H1 (cell line): ENCODE data around the gene CABCOCO1. TPM values are rescaled to one million over a fixed set of nuclear protein-coding genes. Genes with fewer than 3 reads are reported as not detected.

Source experiments
- CTCF ChIA-PET: fragments of 300-600 bp; sonication (Branson Sonifier 250); formaldehyde crosslinking; loops from one replicate; lab custom pipeline; 2021; ENCODE audit not compliant: partially characterized antibody; lab: Charles Lee
- POLR2A ChIA-PET: fragments of 300-600 bp; sonication (Branson Sonifier 250); formaldehyde crosslinking; loops from one replicate; lab custom pipeline; 2021; ENCODE audit warnings: inconsistent platforms; ENCODE audit not compliant: partially characterized antibody; lab: Charles Lee
- DNase-seq, 2 experiments: peaks; one replicate each; pipeline versions ENCODE4 v3.0.0 to v3.0.0-alpha.2; 2010 to 2022; ENCODE audit warnings: low spot score in 2 of 2, low read depth in 1 of 2, mixed read lengths in 1 of 2
- FAIRE-seq: peaks from 2 replicates; lab custom pipeline; 2011; peaks lifted over from hg19 to GRCh38; lab: Jason Lieb, UNC
- H2AFZ ChIP-seq: 2 replicates; pipeline ENCODE4 v1.8.1; 2012; ENCODE audit warnings: low read length, inconsistent platforms
- H2AK5ac ChIP-seq: 2 replicates; pipeline ENCODE4 v1.6.1; 2013; ENCODE audit warnings: low read depth, low read length
- H2BK120ac ChIP-seq: replicated peaks from 2 replicates; pipeline ENCODE3; 2013; ENCODE audit warnings: low read depth, low read length, inconsistent platforms
- H2BK12ac ChIP-seq: 2 replicates; pipeline ENCODE4 v1.6.1; 2013; ENCODE audit warnings: low read depth, low read length
- H2BK15ac ChIP-seq: 2 replicates; pipeline ENCODE4 v1.6.1; 2013; ENCODE audit warnings: low read length
- H2BK20ac ChIP-seq: 2 replicates; pipeline ENCODE4 v1.6.1; 2013; ENCODE audit warnings: low read length
- H2BK5ac ChIP-seq: 2 replicates; pipeline ENCODE4 v1.6.1; 2013; ENCODE audit warnings: low read depth, low read length
- H3K14ac ChIP-seq: 2 replicates; pipeline ENCODE4 v1.6.1; 2013; ENCODE audit warnings: inconsistent platforms; ENCODE audit not compliant: insufficient read length
- H3K18ac ChIP-seq: 2 replicates; pipeline ENCODE4 v1.6.1; 2013; ENCODE audit warnings: low read length; ENCODE audit errors: extremely low read depth
- H3K23ac ChIP-seq: 2 replicates; pipeline ENCODE4 v1.6.1; 2013; ENCODE audit warnings: inconsistent platforms; ENCODE audit not compliant: insufficient read length
- H3K23me2 ChIP-seq: 2 replicates; pipeline ENCODE4 v1.6.1; 2013; ENCODE audit warnings: low read depth, low read length
- H3K27ac ChIP-seq: 2 replicates; pipeline ENCODE4 v1.6.1; 2011; ENCODE audit warnings: low read depth, low read length, inconsistent platforms
- H3K27me3 ChIP-seq, 4 experiments: replicated peaks in 1 of 4; 1 replicate in 1 of 4; 2 replicates in 3 of 4; pipeline versions ENCODE4 v1.6.1 to v1.8.1; 2011 to 2013; ENCODE audit warnings: low read length in 3 of 4, mild to moderate bottlenecking in 3 of 4, inconsistent platforms in 2 of 4, mixed read lengths in 2 of 4, moderate library complexity in 1 of 4; ENCODE audit not compliant: control insufficient read depth in 3 of 4, insufficient read depth in 3 of 4; ENCODE audit errors: extremely low read depth in 1 of 4
- H3K36me3 ChIP-seq, 4 experiments: 2 replicates each; pipeline versions ENCODE4 v1.6.1 to v1.8.1; 2011 to 2013; ENCODE audit warnings: mild to moderate bottlenecking in 4 of 4, low read length in 3 of 4, moderate library complexity in 2 of 4, control low read depth in 1 of 4, inconsistent platforms in 1 of 4; ENCODE audit not compliant: insufficient read depth in 4 of 4, control insufficient read depth in 2 of 4
- H3K4ac ChIP-seq: replicated peaks from 2 replicates; pipeline ENCODE3; 2013; ENCODE audit warnings: low read length, low read depth, mixed read lengths, inconsistent platforms; ENCODE audit not compliant: insufficient read length
- H3K4me1 ChIP-seq, 4 experiments: replicated peaks in 1 of 4; 1 replicate in 1 of 4; 2 replicates in 3 of 4; pipeline versions ENCODE4 v1.6.1 to v1.8.1; 2011 to 2013; ENCODE audit warnings: low read length in 3 of 4, inconsistent platforms in 2 of 4, mixed read lengths in 1 of 4; ENCODE audit not compliant: insufficient read depth in 4 of 4, control insufficient read depth in 3 of 4
- H3K4me2 ChIP-seq, 2 experiments: 2 replicates each; pipeline versions ENCODE4 v1.6.1 to v1.8.1; 2011 to 2013; ENCODE audit warnings: low read depth in 2 of 2, low read length in 2 of 2, control low read depth in 1 of 2, inconsistent platforms in 1 of 2, mild to moderate bottlenecking in 1 of 2; ENCODE audit not compliant: insufficient read depth in 1 of 2
- H3K4me3 ChIP-seq, 4 experiments: fragments of 200-600, 300-600 bp in 1 of 4; sonication (generic), shearing (Covaris generic), sonication (Bioruptor Twin) in 1 of 4; 2 replicates each; pipeline versions ENCODE4 v1.5.1 to v1.8.1; 2011 to 2016; ENCODE audit warnings: low read length in 4 of 4, low read depth in 3 of 4, control low read depth in 2 of 4, inconsistent platforms in 2 of 4, mild to moderate bottlenecking in 2 of 4, mixed read lengths in 1 of 4, moderate library complexity in 1 of 4; ENCODE audit not compliant: insufficient read depth in 2 of 4; ENCODE audit errors: extremely low read depth in 1 of 4
- H3K56ac ChIP-seq: replicated peaks from 2 replicates; pipeline ENCODE3; 2013; ENCODE audit warnings: low read depth, mild to moderate bottlenecking, mixed read lengths, low read length, inconsistent platforms; ENCODE audit not compliant: insufficient read length
- H3K79me1 ChIP-seq: 2 replicates; pipeline ENCODE4 v1.6.1; 2013; ENCODE audit warnings: low read depth, low read length, control low read depth
- H3K79me2 ChIP-seq, 2 experiments: 2 replicates each; pipeline versions ENCODE4 v1.6.1 to v1.8.1; 2012 to 2013; ENCODE audit warnings: low read length in 2 of 2, mild to moderate bottlenecking in 2 of 2, inconsistent platforms in 1 of 2; ENCODE audit not compliant: insufficient read depth in 2 of 2, control insufficient read depth in 1 of 2
- H3K9ac ChIP-seq, 4 experiments: replicated peaks in 1 of 4; 1 replicate in 1 of 4; 2 replicates in 3 of 4; pipeline versions ENCODE4 v1.6.1 to v1.8.1; 2011 to 2013; ENCODE audit warnings: low read depth in 3 of 4, low read length in 3 of 4, control low read depth in 2 of 4, mild to moderate bottlenecking in 2 of 4, moderate library complexity in 2 of 4, inconsistent platforms in 1 of 4; ENCODE audit errors: extremely low read depth in 1 of 4
- H3K9me3 ChIP-seq, 2 experiments: 2 replicates each; pipeline versions ENCODE4 v1.6.1 to v1.8.1; 2012 to 2013; ENCODE audit warnings: mild to moderate bottlenecking in 2 of 2, moderate library complexity in 2 of 2, control low read depth in 1 of 2, inconsistent platforms in 1 of 2, low read depth in 1 of 2, low read length in 1 of 2, mixed read lengths in 1 of 2; ENCODE audit not compliant: insufficient read depth in 2 of 2
- H4K20me1 ChIP-seq, 2 experiments: replicated peaks in 1 of 2; 2 replicates each; pipeline versions ENCODE3 to v1.8.1; 2011 to 2013; ENCODE audit warnings: inconsistent platforms in 2 of 2, low read length in 2 of 2, mild to moderate bottlenecking in 1 of 2; ENCODE audit not compliant: insufficient read depth in 2 of 2, control insufficient read depth in 1 of 2
- H4K5ac ChIP-seq: 2 replicates; pipeline ENCODE4 v1.6.1; 2013; ENCODE audit warnings: low read length, low read depth, mixed read lengths, inconsistent platforms; ENCODE audit not compliant: insufficient read length
- H4K8ac ChIP-seq: 2 replicates; pipeline ENCODE4 v1.8.0; 2013; ENCODE audit warnings: mild to moderate bottlenecking, moderate library complexity, low read length, inconsistent platforms; ENCODE audit not compliant: insufficient read depth; ENCODE audit errors: extremely low read depth
- H4K91ac ChIP-seq: replicated peaks from 2 replicates; pipeline ENCODE3; 2013; ENCODE audit warnings: low read length, mixed read lengths, inconsistent platforms; ENCODE audit not compliant: insufficient read length
- CBX8 ChIP-seq: fragments of 300-800, 300-1000 bp; sonication (generic); IDR thresholded peaks from 2 replicates; pipeline ENCODE4 v1.7.1; 2016; ENCODE audit warnings: low read depth, low read length, borderline replicate concordance
- CEBPB ChIP-seq: IDR thresholded peaks from 2 replicates; pipeline ENCODE4 v1.6.1; 2012; ENCODE audit warnings: low read depth, low read length
- E2F6 ChIP-seq: IDR thresholded peaks from 2 replicates; pipeline ENCODE4 v1.6.1; 2012; ENCODE audit warnings: inconsistent platforms
- GABPA ChIP-seq: IDR thresholded peaks from 2 replicates; pipeline ENCODE4 v1.6.1; 2011; ENCODE audit warnings: mild to moderate bottlenecking, low read length, moderate library complexity, borderline replicate concordance; ENCODE audit not compliant: insufficient read depth
- HDAC2 ChIP-seq, 2 experiments: fragments of 300-600 bp in 1 of 2; sonication (generic) in 1 of 2; IDR thresholded peaks; 2 replicates each; pipeline ENCODE4 v1.6.1; 2011 to 2012; ENCODE audit warnings: low read depth in 2 of 2, low read length in 2 of 2, mild to moderate bottlenecking in 2 of 2, moderate library complexity in 2 of 2, borderline replicate concordance in 1 of 2, inconsistent platforms in 1 of 2
- POU5F1 ChIP-seq: IDR thresholded peaks from 2 replicates; pipeline ENCODE4 v1.6.1; 2011; ENCODE audit warnings: low read depth, mild to moderate bottlenecking, low read length, moderate library complexity
- TEAD4 ChIP-seq: IDR thresholded peaks from 2 replicates; pipeline ENCODE4 v1.6.1; 2012; ENCODE audit warnings: low read depth, low read length, inconsistent platforms, mixed read lengths
- WGBS, 2 experiments: shearing (Covaris generic) in 1 of 2; methylation state at CpG; one replicate each; pipeline versions ENCODE4 v1.1.6 to v1.1.7; 2013 to 2015; ENCODE audit warnings: low lambda C conversion rate in 2 of 2, mixed read lengths in 2 of 2, inconsistent platforms in 1 of 2, low coverage in 1 of 2, missing lambda C conversion rate in 1 of 2; ENCODE audit not compliant: insufficient replicate concordance in 2 of 2, insufficient coverage in 1 of 2, insufficient read length in 1 of 2; ENCODE audit errors: extremely low coverage in 1 of 2, missing lambda C conversion rate in 1 of 2; 5-methylcytosine and 5-hydroxymethylcytosine counted together
- polyA plus RNA-seq, 7 experiments: library from polyadenylated mRNA; depleted of rRNA in 3 of 7; stranded (reverse) in 5 of 7; unstranded in 2 of 7; fragments of >200 nt in 5 of 7; fragments of 200-250 nt in 2 of 7; gene quantifications; 1 replicate in 5 of 7; 2 replicates in 1 of 7; 4 replicates in 1 of 7; pipeline versions ENCODE4 v1.2.1 to v1.2.3, GENCODE V29; 2011 to 2013; ENCODE audit warnings: missing spikeins in 2 of 7, mixed read lengths in 2 of 7
- total RNA-seq: library from RNA; stranded (reverse); fragmentation: NEBNext Ultra II Directional; extraction: Animal tissue kit (Norgen Biotek cat#: 25700); gene quantifications from 2 replicates; pipeline ENCODE4 v1.2.1, GENCODE V29; 2021

Gene CABCOCO1
- total and polyA plus RNA-seq, 2 of the 8 experiments (the other 6 are each of a cell fraction or from before 2014, with no cell fraction given): not detected

- Histone ChIP-seq H3K4me1 (no peaks in the 10 kb centered on the region), H3K4me3 (no peak overlapping the region), H3K27ac (no peak overlapping the region), H3K79me1 (no peaks in the 10 kb centered on the region), H3K4me2 (no peak overlapping the region), H4K91ac (no peak overlapping the region), H2BK15ac (no peak overlapping the region), H3K4ac (no peak overlapping the region), H3K23me2 (no peaks in the 10 kb centered on the region), H3K18ac (no peak overlapping the region), H3K23ac (no peak overlapping the region), H3K36me3 (no peaks in the 10 kb centered on the region), H4K5ac (no peak overlapping the region), H2BK5ac (no peak overlapping the region), H2BK12ac (no peak overlapping the region), H3K14ac (no peak overlapping the region), H3K79me2 (no peaks in the 10 kb centered on the region), H3K9me3 (no peaks in the 10 kb centered on the region), H3K9ac (no peak overlapping the region), H2BK20ac (no peak overlapping the region), H2BK120ac (no peak overlapping the region), H4K20me1 (no peaks in the 10 kb centered on the region), H2AK5ac (no peak overlapping the region), H3K56ac (no peak overlapping the region), H3K27me3 (no peaks in the 10 kb centered on the region), H2AFZ (no peak overlapping the region), H4K8ac (no peak overlapping the region)
- 90% methylated on average over 3 of the region's 3 CpGs; no CpG with 5 or more reads in 1 of the 2 experiments for WGBS, 2 experiments
- ChIA-PET CTCF (no interaction called here), POLR2A (no interaction called here)
- no peak for FAIRE-seq
- TF ChIP-seq POU5F1 (no peak), E2F6 (no peak), CEBPB (no peak), HDAC2 (IDR thresholded peaks at IDR 0.05; ENCODE audit: borderline replicate concordance in 1 of 2, low read depth in 2 of 2, low read length in 2 of 2) (no peak), CBX8 (no peak), TEAD4 (no peak), GABPA (no peak)
- no peak for DNase-seq
These were observed 29.8 kb downstream of the CABCOCO1 start for GRCh38 chr10:61692447-61693010.
